ENCODE measurements around the gene NUTF2. TPM values are rescaled to one million over a fixed set of nuclear protein-coding genes. Genes with fewer than 3 reads are reported as not detected.
A peak's percentile ranks its signal among the peaks of the same experiment; 100 is the strongest.

The NUTF2 gene
- total RNA-seq, 1 donor from 2014 or later: 184 TPM

DNA sequence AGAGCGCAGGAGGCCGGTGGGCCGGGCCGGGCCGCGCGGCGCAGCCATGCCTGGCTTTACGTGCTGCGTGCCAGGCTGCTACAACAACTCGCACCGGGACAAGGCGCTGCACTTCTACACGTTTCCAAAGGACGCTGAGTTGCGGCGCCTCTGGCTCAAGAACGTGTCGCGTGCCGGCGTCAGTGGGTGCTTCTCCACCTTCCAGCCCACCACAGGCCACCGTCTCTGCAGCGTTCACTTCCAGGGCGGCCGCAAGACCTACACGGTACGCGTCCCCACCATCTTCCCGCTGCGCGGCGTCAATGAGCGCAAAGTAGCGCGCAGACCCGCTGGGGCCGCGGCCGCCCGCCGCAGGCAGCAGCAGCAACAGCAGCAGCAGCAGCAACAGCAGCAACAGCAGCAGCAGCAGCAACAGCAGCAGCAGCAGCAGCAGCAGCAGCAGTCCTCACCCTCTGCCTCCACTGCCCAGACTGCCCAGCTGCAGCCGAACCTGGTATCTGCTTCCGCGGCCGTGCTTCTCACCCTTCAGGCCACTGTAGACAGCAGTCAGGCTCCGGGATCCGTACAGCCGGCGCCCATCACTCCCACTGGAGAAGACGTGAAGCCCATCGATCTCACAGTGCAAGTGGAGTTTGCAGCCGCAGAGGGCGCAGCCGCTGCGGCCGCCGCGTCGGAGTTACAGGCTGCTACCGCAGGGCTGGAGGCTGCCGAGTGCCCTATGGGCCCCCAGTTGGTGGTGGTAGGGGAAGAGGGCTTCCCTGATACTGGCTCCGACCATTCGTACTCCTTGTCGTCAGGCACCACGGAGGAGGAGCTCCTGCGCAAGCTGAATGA lies 4.0 kb upstream of the NUTF2 start:
- Mint-ChIP-seq H3K4me1 (peaks cover 28% of the 10 kb centered on the region), H3K9me3 (no peaks in the 10 kb centered on the region), H3K36me3 (ENCODE audit: low read depth) (peaks cover 11% of the 10 kb centered on the region), H3K27me3 (no peaks in the 10 kb centered on the region), H3K4me3 (peak overlapping the region; percentile 88), H3K27ac (peak overlapping the region; percentile 94)
- intact Hi-C loops (cut with micrococcal nuclease): loop anchor here (1.0 to 10.0 kb wide), 3 partner anchors 36 to 598 kb away; partner anchors contain the start of genes CTCF, FHOD1, RANBP10 and SLC9A5
- DNase-seq: peak; percentile 89

GRCh38 chr16:67843343-67843765 lies 3.4 kb upstream of the NUTF2 start:
- Mint-ChIP-seq H3K9me3 (no peaks in the 10 kb centered on the region), H3K36me3 (ENCODE audit: low read depth) (peaks cover 14% of the 10 kb centered on the region), H3K4me1 (peaks cover 32% of the 10 kb centered on the region), H3K27ac (peak overlapping the region; percentile 94), H3K4me3 (peak overlapping the region; percentile 88), H3K27me3 (no peaks in the 10 kb centered on the region)
- DNase-seq: no peak
- intact Hi-C loops (cut with micrococcal nuclease): loop anchor here (10.0 kb wide), 1 partner anchor 599 kb away; the partner anchor contains the start of genes FHOD1 and SLC9A5

GRCh38 chr16:67844497-67844896 lies 2.2 kb upstream of the NUTF2 start:
- peaks cover 34% of the 10 kb centered on the region for H3K4me1 Mint-ChIP-seq
- H3K4me3 Mint-ChIP-seq: peak overlapping the region; percentile 88
- intact Hi-C loops (cut with micrococcal nuclease): loop anchor here (10.0 kb wide), 1 partner anchor 600 kb away; the partner anchor contains the start of genes FHOD1 and SLC9A5

DNA sequence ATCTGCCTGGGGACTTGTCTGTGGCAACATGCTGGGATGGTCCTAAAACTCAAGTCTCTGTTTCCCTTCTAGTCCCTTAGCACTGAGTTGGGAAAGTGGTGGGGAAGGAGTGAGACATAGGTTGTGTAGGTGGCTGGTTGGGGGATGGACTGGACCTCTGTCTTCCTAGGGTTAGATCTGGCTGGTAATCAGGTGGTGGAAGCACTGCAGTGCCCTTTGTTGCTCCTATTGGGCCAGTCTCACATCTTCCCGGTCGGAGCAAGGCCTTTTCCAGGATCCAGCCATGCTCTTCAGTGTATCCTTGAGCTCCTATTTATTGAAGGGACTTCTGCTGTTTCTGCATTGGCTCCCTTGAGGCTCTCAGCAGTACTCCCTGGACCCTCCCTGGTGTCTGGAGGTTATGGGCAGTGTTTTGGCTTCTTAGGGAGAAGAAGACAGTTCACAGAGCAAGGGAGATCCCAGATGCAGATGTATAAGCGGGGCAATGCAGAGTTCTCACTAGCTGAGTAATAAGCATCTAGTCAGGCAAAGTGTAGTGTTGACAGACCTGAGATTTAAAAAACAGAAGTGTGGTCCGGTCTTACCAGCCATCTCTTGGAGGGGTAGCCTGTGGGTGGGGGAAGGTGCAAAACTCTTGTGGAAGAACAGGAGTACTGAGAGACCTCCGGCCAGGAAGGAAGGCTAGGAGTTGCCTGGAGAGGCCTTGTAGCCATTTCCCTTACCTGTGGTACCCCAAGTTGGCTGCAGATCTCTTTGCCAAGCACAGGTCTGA lies 1.3 kb upstream of the NUTF2 start:
- H3K4me3 Mint-ChIP-seq: peak overlapping the region; percentile 89
- H3K4me1 Mint-ChIP-seq: peaks cover 34% of the 10 kb centered on the region
- H3K9me3 Mint-ChIP-seq: no peaks in the 10 kb centered on the region
- intact Hi-C loops (cut with micrococcal nuclease): loop anchor here (1.0 to 10.0 kb wide), 8 partner anchors 12 to 601 kb away; partner anchors contain the start of genes ACD, FHOD1, GFOD2 and NFATC3
- DNase-seq: peak; percentile 70
- H3K27me3 Mint-ChIP-seq: no peaks in the 10 kb centered on the region
- H3K36me3 Mint-ChIP-seq (ENCODE audit: low read depth): peaks cover 17% of the 10 kb centered on the region
- H3K27ac Mint-ChIP-seq: peak overlapping the region; percentile 85

More at GRCh38 chr16:67844497-67844896, 2.2 kb upstream of the NUTF2 start:
- H3K27ac Mint-ChIP-seq: peak overlapping the region; percentile 48
- H3K36me3 Mint-ChIP-seq (ENCODE audit: low read depth): peaks cover 14% of the 10 kb centered on the region
- H3K27me3 Mint-ChIP-seq: no peaks in the 10 kb centered on the region
- H3K9me3 Mint-ChIP-seq: no peaks in the 10 kb centered on the region
- no peak for DNase-seq

GRCh38 chr16:67846063-67846319 lies 742 bp upstream of the NUTF2 start:
- peaks cover 17% of the 10 kb centered on the region for H3K36me3 Mint-ChIP-seq (ENCODE audit: low read depth)
- H3K4me1 Mint-ChIP-seq: peaks cover 34% of the 10 kb centered on the region
- peak overlapping the region; percentile 89 for H3K4me3 Mint-ChIP-seq
- intact Hi-C loops (cut with micrococcal nuclease): loop anchor here (1.0 to 10.0 kb wide), 8 partner anchors 13 to 601 kb away; partner anchors contain the start of genes ACD, FHOD1, GFOD2 and NFATC3
- DNase-seq: no peak
- no peaks in the 10 kb centered on the region for H3K9me3 Mint-ChIP-seq
- peak overlapping the region; percentile 85 for H3K27ac Mint-ChIP-seq
- no peaks in the 10 kb centered on the region for H3K27me3 Mint-ChIP-seq

DNA sequence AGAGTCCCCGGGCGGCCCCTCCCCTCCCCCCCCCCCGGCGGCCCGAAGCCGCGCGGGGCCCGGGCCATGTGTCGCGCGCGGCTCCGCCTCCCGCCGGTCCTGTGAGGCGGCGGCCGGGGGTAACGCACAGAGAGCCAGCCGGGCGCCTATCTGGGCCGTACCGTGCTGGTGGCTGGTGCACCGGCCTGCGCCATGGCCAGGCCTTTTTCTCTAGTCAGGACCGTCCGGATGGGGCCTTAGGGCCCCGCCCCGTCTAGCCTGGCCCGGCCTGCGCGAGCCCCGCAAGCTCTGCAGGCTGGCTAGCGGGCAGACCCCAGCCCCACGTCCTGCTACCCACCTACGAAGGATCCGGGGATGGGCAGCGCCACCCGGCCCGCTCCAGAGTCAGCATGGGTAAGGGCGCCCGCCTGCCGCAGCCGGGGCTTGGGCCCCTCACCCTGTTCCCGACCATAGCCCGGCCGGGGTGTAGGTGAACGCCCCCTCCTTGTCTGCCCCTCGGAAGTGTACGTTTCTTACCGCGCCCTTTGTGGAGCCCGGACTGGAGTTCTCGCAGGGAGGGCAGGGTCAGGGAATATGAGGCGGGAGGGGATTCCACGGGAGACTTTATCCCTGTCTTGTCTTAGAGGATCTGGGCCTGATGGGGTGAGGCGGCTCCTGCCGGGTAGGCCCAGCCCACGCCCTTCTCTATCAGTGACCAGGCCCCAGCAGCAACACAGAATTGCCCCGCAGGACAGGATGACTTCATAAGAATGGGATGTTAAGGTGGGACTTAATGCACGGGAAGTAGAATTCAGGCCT lies 530 bp downstream of the NUTF2 start, which contains the start of gene CENPT:
Gene CENPT (minus strand): TSS at position 630 of the 798 bp plus-strand sequence. CDS start 13,834 bp downstream, outside the sequence.
- DNase-seq: no peak
- intact Hi-C loops (cut with micrococcal nuclease): loop anchor here (1.0 to 10.0 kb wide), 3 partner anchors 26 to 602 kb away; partner anchors contain the start of genes ACD, EDC4, FHOD1 and PARD6A
- H3K27ac Mint-ChIP-seq: peak within 1 kb of the TSS; percentile 88
- peaks cover 17% of the 10 kb centered on the region for H3K36me3 Mint-ChIP-seq (ENCODE audit: low read depth)
- H3K4me1 Mint-ChIP-seq: peaks cover 29% of the 10 kb centered on the region
- no peaks in the 10 kb centered on the region for H3K9me3 Mint-ChIP-seq
- H3K4me3 Mint-ChIP-seq: peak within 1 kb of the TSS; percentile 93
- no peaks in the 10 kb centered on the region for H3K27me3 Mint-ChIP-seq

GRCh38 chr16:67848118-67848517 lies 1.4 kb downstream of the NUTF2 start:
- H3K4me3 Mint-ChIP-seq: peak overlapping the region; percentile 93
- intact Hi-C loops (cut with micrococcal nuclease): loop anchor here (10.0 kb wide), 1 partner anchor 603 kb away; the partner anchor contains the start of genes FHOD1 and SLC9A5
- no peak for DNase-seq
- no peaks in the 10 kb centered on the region for H3K27me3 Mint-ChIP-seq
- peaks cover 29% of the 10 kb centered on the region for H3K4me1 Mint-ChIP-seq
- no peaks in the 10 kb centered on the region for H3K9me3 Mint-ChIP-seq
- H3K36me3 Mint-ChIP-seq (ENCODE audit: low read depth): peaks cover 17% of the 10 kb centered on the region
- peak overlapping the region; percentile 88 for H3K27ac Mint-ChIP-seq

GRCh38 chr16:67853670-67854069 lies 6.9 kb downstream of the NUTF2 start:
- Mint-ChIP-seq H3K9me3 (no peaks in the 10 kb centered on the region), H3K36me3 (ENCODE audit: low read depth) (peaks cover 8% of the 10 kb centered on the region), H3K27me3 (no peaks in the 10 kb centered on the region), H3K4me3 (no peak overlapping the region), H3K4me1 (peaks cover 22% of the 10 kb centered on the region), H3K27ac (no peak overlapping the region)
- intact Hi-C loops (cut with micrococcal nuclease): no loop called here
- no peak for DNase-seq

GRCh38 chr16:67855789-67856188 lies 9.1 kb downstream of the NUTF2 start:
- peaks cover 22% of the 10 kb centered on the region for H3K4me1 Mint-ChIP-seq
- no peaks in the 10 kb centered on the region for H3K27me3 Mint-ChIP-seq
- peaks cover 6% of the 10 kb centered on the region for H3K36me3 Mint-ChIP-seq (ENCODE audit: low read depth)
- H3K27ac Mint-ChIP-seq: no peak overlapping the region
- DNase-seq: no peak
- H3K4me3 Mint-ChIP-seq: no peak overlapping the region
- intact Hi-C loops (cut with micrococcal nuclease): no loop called here
- H3K9me3 Mint-ChIP-seq: no peaks in the 10 kb centered on the region

DNA sequence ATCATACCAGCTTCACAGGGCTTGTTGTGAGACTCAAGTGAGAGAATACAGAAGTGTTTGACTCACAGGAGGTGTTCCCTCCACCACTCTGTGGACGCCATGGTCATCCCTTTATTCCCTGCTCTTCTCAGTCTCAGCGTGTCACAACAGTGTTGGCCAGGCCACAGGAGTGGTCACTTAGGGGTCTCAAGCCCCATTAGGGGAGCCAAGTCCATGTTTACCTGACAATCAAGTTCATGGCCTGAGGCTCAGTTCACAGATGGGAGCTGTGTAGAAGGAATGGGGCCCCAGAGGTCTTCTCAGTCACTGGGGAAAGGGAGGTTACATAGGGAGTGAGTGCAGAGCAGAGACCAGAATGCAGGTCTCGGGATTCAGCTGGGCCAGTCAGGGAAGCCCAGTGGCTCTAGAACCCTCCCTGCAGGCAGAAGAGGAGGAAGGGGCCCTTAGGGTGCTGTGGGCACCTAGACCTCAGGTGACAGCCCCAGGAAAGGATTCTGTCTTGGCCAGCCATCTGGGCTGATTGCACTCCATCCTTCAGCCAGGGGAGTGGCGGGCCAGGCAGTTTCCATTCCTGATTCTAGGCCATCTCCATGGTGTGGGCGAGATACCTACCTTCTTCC lies 10.3 kb downstream of the NUTF2 start:
- peak overlapping the region; percentile 57 for H3K27ac Mint-ChIP-seq
- H3K9me3 Mint-ChIP-seq: no peaks in the 10 kb centered on the region
- DNase-seq: no peak
- peaks cover 27% of the 10 kb centered on the region for H3K4me1 Mint-ChIP-seq
- no peak overlapping the region for H3K4me3 Mint-ChIP-seq
- H3K36me3 Mint-ChIP-seq (ENCODE audit: low read depth): peaks cover 11% of the 10 kb centered on the region
- intact Hi-C loops (cut with micrococcal nuclease): no loop called here
- H3K27me3 Mint-ChIP-seq: no peaks in the 10 kb centered on the region

GRCh38 chr16:67857547-67858233 lies 11.0 kb downstream of the NUTF2 start:
- Mint-ChIP-seq H3K36me3 (ENCODE audit: low read depth) (peaks cover 14% of the 10 kb centered on the region), H3K4me1 (peaks cover 27% of the 10 kb centered on the region), H3K27ac (peak overlapping the region; percentile 57), H3K27me3 (no peaks in the 10 kb centered on the region), H3K9me3 (no peaks in the 10 kb centered on the region), H3K4me3 (no peak overlapping the region)
- intact Hi-C loops (cut with micrococcal nuclease): no loop called here
- DNase-seq: no peak

DNA sequence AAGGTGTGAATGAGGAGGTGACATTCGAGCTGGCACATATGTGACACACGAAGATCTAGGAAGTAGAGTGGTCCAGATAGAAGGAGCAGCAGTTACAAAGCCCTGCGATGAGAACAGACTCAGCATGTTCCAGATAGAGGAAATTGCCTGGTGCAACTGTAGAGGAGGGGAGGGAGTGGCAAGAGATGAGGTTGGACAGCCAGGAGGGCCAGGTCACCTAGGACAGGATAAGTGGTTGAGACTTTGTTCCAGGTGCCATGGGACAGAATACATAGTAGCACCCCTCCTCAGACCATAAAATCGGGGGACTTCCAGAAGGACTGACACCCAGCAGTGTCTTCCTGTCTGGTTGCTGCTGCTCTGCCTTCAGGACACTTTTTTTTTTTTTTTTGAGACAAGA lies 11.8 kb downstream of the NUTF2 start:
- peaks cover 14% of the 10 kb centered on the region for H3K36me3 Mint-ChIP-seq (ENCODE audit: low read depth)

More for the DNA sequence above, 11.8 kb downstream of the NUTF2 start:
- Mint-ChIP-seq H3K27ac (peak overlapping the region; percentile 57), H3K4me1 (peaks cover 27% of the 10 kb centered on the region), H3K4me3 (no peak overlapping the region), H3K27me3 (no peaks in the 10 kb centered on the region), H3K9me3 (no peaks in the 10 kb centered on the region)
- no peak for DNase-seq
- intact Hi-C loops (cut with micrococcal nuclease): no loop called here

Data from activated CD4-positive, alpha-beta T cell treated with anti-CD3 and anti-CD28 coated beads, Interleukin-2, amount 10 ng/mL, durations not matched to agents 24 days and 14 days (primary cell).